ENCODE measurements around the gene MAGI2. TPM values are rescaled to one million over a fixed set of nuclear protein-coding genes. Genes with fewer than 3 reads are reported as not detected.

The MAGI2 gene
- total RNA-seq, 2 experiments from 2014 or later: 0.09 to 0.19 TPM

GRCh38 chr7:79300573-79300972, 152.9 kb downstream of the MAGI2 start:
- no peaks in the 10 kb centered on the region for H3K9me3 Mint-ChIP-seq (ENCODE audit: low read depth)
- no peak overlapping the region for H3K4me3 Mint-ChIP-seq
- H3K27me3 Mint-ChIP-seq: no peaks in the 10 kb centered on the region
- no peaks in the 10 kb centered on the region for H3K36me3 Mint-ChIP-seq
- H3K4me1 Mint-ChIP-seq: no peaks in the 10 kb centered on the region
- CTCF ChIA-PET: interaction anchor here (1.5 kb wide), 1 partner anchor 11 kb away, joined by 3 read pairs; no protein-coding TSS in a partner anchor
- DNase-seq (no peak), ATAC-seq (no peak)
- no peak overlapping the region for H3K27ac Mint-ChIP-seq

- Mint-ChIP-seq H3K27ac (no peak overlapping the region), H3K27me3 (no peaks in the 10 kb centered on the region), H3K4me1 (no peaks in the 10 kb centered on the region), H3K9me3 (ENCODE audit: low read depth) (no peaks in the 10 kb centered on the region), H3K36me3 (no peaks in the 10 kb centered on the region), H3K4me3 (no peak overlapping the region)
- DNase-seq: no peak
- CTCF ChIA-PET: no interaction called here
- ATAC-seq: no peak
Measured at GRCh38 chr7:79298145-79298760, 155.2 kb downstream of the MAGI2 start.

- Mint-ChIP-seq H3K36me3 (no peaks in the 10 kb centered on the region), H3K4me3 (no peak overlapping the region), H3K9me3 (ENCODE audit: low read depth) (peaks cover 2% of the 10 kb centered on the region), H3K4me1 (no peaks in the 10 kb centered on the region), H3K27me3 (no peaks in the 10 kb centered on the region), H3K27ac (no peak overlapping the region)
- DNase-seq (no peak), ATAC-seq (no peak)
- CTCF ChIA-PET: no interaction called here
Measured at GRCh38 chr7:79296553-79297320, 156.7 kb downstream of the MAGI2 start.

- no peak for ATAC-seq
- CTCF ChIA-PET: no interaction called here
Measured at GRCh38 chr7:79293655-79294142, 159.8 kb downstream of the MAGI2 start.

GRCh38 chr7:79292834-79293233, 160.6 kb downstream of the MAGI2 start:
- Mint-ChIP-seq H3K36me3 (no peaks in the 10 kb centered on the region), H3K27ac (no peak overlapping the region), H3K27me3 (no peaks in the 10 kb centered on the region), H3K9me3 (ENCODE audit: low read depth) (peaks cover 2% of the 10 kb centered on the region), H3K4me1 (no peaks in the 10 kb centered on the region), H3K4me3 (no peak overlapping the region)
- ATAC-seq: no peak
- no peak for DNase-seq
- CTCF ChIA-PET: no interaction called here

More at GRCh38 chr7:79293655-79294142, 159.8 kb downstream of the MAGI2 start:
- Mint-ChIP-seq H3K4me1 (no peaks in the 10 kb centered on the region), H3K4me3 (no peak overlapping the region), H3K27me3 (no peaks in the 10 kb centered on the region), H3K27ac (no peak overlapping the region), H3K36me3 (no peaks in the 10 kb centered on the region), H3K9me3 (ENCODE audit: low read depth) (peaks cover 2% of the 10 kb centered on the region)
- DNase-seq: no peak

GRCh38 chr7:79291498-79291865, 162.0 kb downstream of the MAGI2 start:
- CTCF ChIA-PET: no interaction called here
- ATAC-seq: no peak
- no peak for DNase-seq
- H3K9me3 Mint-ChIP-seq (ENCODE audit: low read depth): peaks cover 2% of the 10 kb centered on the region
- no peaks in the 10 kb centered on the region for H3K27me3 Mint-ChIP-seq
- no peaks in the 10 kb centered on the region for H3K36me3 Mint-ChIP-seq
- H3K27ac Mint-ChIP-seq: no peak overlapping the region
- H3K4me1 Mint-ChIP-seq: no peaks in the 10 kb centered on the region
- no peak overlapping the region for H3K4me3 Mint-ChIP-seq

GRCh38 chr7:79290841-79291497, 162.5 kb downstream of the MAGI2 start:
- H3K4me1 Mint-ChIP-seq: no peaks in the 10 kb centered on the region
- H3K27ac Mint-ChIP-seq: no peak overlapping the region
- H3K9me3 Mint-ChIP-seq (ENCODE audit: low read depth): peaks cover 2% of the 10 kb centered on the region
- H3K4me3 Mint-ChIP-seq: no peak overlapping the region
- H3K36me3 Mint-ChIP-seq: no peaks in the 10 kb centered on the region
- no peak for ATAC-seq
- H3K27me3 Mint-ChIP-seq: no peaks in the 10 kb centered on the region
- no peak for DNase-seq
- CTCF ChIA-PET: no interaction called here

- CTCF ChIA-PET: no interaction called here
- Mint-ChIP-seq H3K27ac (no peak overlapping the region), H3K9me3 (ENCODE audit: low read depth) (peaks cover 2% of the 10 kb centered on the region), H3K36me3 (no peaks in the 10 kb centered on the region), H3K27me3 (no peaks in the 10 kb centered on the region), H3K4me3 (no peak overlapping the region), H3K4me1 (no peaks in the 10 kb centered on the region)
- ATAC-seq: no peak
- no peak for DNase-seq
Measured at GRCh38 chr7:79290398-79290797, 163.1 kb downstream of the MAGI2 start.

GRCh38 chr7:79288655-79289054, 164.8 kb downstream of the MAGI2 start:
- ATAC-seq (no peak), DNase-seq (no peak)
- peaks cover 2% of the 10 kb centered on the region for H3K9me3 Mint-ChIP-seq (ENCODE audit: low read depth)
- H3K27me3 Mint-ChIP-seq: no peaks in the 10 kb centered on the region
- CTCF ChIA-PET: interaction anchor here (1.2 kb wide), 1 partner anchor 13 kb away, joined by 3 read pairs; no protein-coding TSS in a partner anchor
- no peak overlapping the region for H3K27ac Mint-ChIP-seq
- no peaks in the 10 kb centered on the region for H3K4me1 Mint-ChIP-seq
- no peaks in the 10 kb centered on the region for H3K36me3 Mint-ChIP-seq
- no peak overlapping the region for H3K4me3 Mint-ChIP-seq

GRCh38 chr7:79287981-79288380, 165.5 kb downstream of the MAGI2 start:
- Mint-ChIP-seq H3K4me1 (no peaks in the 10 kb centered on the region), H3K27me3 (no peaks in the 10 kb centered on the region), H3K4me3 (no peak overlapping the region), H3K9me3 (ENCODE audit: low read depth) (peaks cover 2% of the 10 kb centered on the region), H3K36me3 (no peaks in the 10 kb centered on the region), H3K27ac (no peak overlapping the region)
- no peak for ATAC-seq
- CTCF ChIA-PET: no interaction called here
- no peak for DNase-seq

- CTCF ChIA-PET: no interaction called here
- no peak overlapping the region for H3K27ac Mint-ChIP-seq
- H3K4me1 Mint-ChIP-seq: no peaks in the 10 kb centered on the region
- ATAC-seq (no peak), DNase-seq (no peak)
- H3K4me3 Mint-ChIP-seq: no peak overlapping the region
- no peaks in the 10 kb centered on the region for H3K9me3 Mint-ChIP-seq (ENCODE audit: low read depth)
- H3K27me3 Mint-ChIP-seq: no peaks in the 10 kb centered on the region
- H3K36me3 Mint-ChIP-seq: no peaks in the 10 kb centered on the region
Measured at GRCh38 chr7:79286181-79286580, 167.3 kb downstream of the MAGI2 start.

- H3K4me3 Mint-ChIP-seq: no peak overlapping the region
- H3K27ac Mint-ChIP-seq: no peak overlapping the region
- H3K9me3 Mint-ChIP-seq (ENCODE audit: low read depth): no peaks in the 10 kb centered on the region
- CTCF ChIA-PET: no interaction called here
- no peak for ATAC-seq
- no peaks in the 10 kb centered on the region for H3K4me1 Mint-ChIP-seq
- H3K27me3 Mint-ChIP-seq: no peaks in the 10 kb centered on the region
- H3K36me3 Mint-ChIP-seq: no peaks in the 10 kb centered on the region
- DNase-seq: no peak
Measured at GRCh38 chr7:79285756-79286155, 167.7 kb downstream of the MAGI2 start.

GRCh38 chr7:79284211-79284610, 169.3 kb downstream of the MAGI2 start:
- Mint-ChIP-seq H3K9me3 (ENCODE audit: low read depth) (peaks cover 3% of the 10 kb centered on the region), H3K36me3 (no peaks in the 10 kb centered on the region), H3K4me1 (no peaks in the 10 kb centered on the region), H3K27ac (no peak overlapping the region), H3K27me3 (no peaks in the 10 kb centered on the region), H3K4me3 (no peak overlapping the region)
- no peak for DNase-seq
- no peak for ATAC-seq
- CTCF ChIA-PET: no interaction called here

All from activated CD8-positive, alpha-beta memory T cell treated with anti-CD3 and anti-CD28 coated beads, Interleukin-2, amount 10 ng/mL, durations not matched to agents 7 days and 5 days (primary cell).